Loucy (cell line): ENCODE data around the gene FOXD1.
"Not testable (repeated sequence)": the region's sequence is repeated elsewhere in the genome, so short reads cannot be mapped to it uniquely, and the experiment has no call there.

Experiments
- H2AFZ ChIP-seq: fragments of 200-600 bp; sonication (generic); 2 replicates; pipeline ENCODE4 v1.6.0; 2016; ENCODE audit warnings: antibody characterized with exemption, mild to moderate bottlenecking, low read length, moderate library complexity
- H3F3A ChIP-seq: fragments of 200-600 bp; 2 replicates; pipeline ENCODE4 v1.6.0; 2016; ENCODE audit warnings: antibody characterized with exemption, low read depth, mild to moderate bottlenecking
- H3K27me3 ChIP-seq: fragments of 200-600 bp; sonication (generic); 2 replicates; pipeline ENCODE4 v1.6.1; 2014; ENCODE audit warnings: low read length, mild to moderate bottlenecking; ENCODE audit not compliant: insufficient read depth, poor library complexity, severe bottlenecking
- H3K36me3 ChIP-seq: fragments of 200-600 bp; sonication (generic); 2 replicates; pipeline ENCODE4 v1.6.1; 2016; ENCODE audit warnings: low read length; ENCODE audit not compliant: insufficient read depth
- H3K4me1 ChIP-seq: fragments of 200-600 bp; sonication (generic); 2 replicates; pipeline ENCODE4 v1.5.1; 2014; ENCODE audit warnings: low read length, mild to moderate bottlenecking; ENCODE audit not compliant: insufficient read depth, poor library complexity, severe bottlenecking
- H3K4me2 ChIP-seq: fragments of 200-600 bp; sonication (generic); 2 replicates; pipeline ENCODE4 v1.6.0; 2014; ENCODE audit warnings: antibody characterized with exemption, low read length, low read depth, mild to moderate bottlenecking; ENCODE audit not compliant: poor library complexity, severe bottlenecking
- H3K4me3 ChIP-seq: fragments of 200-600 bp; sonication (generic); 2 replicates; pipeline ENCODE4 v1.5.1; 2014; ENCODE audit warnings: low read length, mild to moderate bottlenecking, mixed read lengths; ENCODE audit not compliant: poor library complexity, severe bottlenecking
- H3K79me2 ChIP-seq: fragments of 200-600 bp; sonication (generic); 2 replicates; pipeline ENCODE4 v1.6.1; 2014; ENCODE audit warnings: low read length; ENCODE audit not compliant: insufficient read depth
- H3K9ac ChIP-seq: fragments of 200-600 bp; sonication (generic); 2 replicates; pipeline ENCODE4 v1.6.0; 2014; ENCODE audit warnings: mild to moderate bottlenecking, low read depth, low read length, moderate library complexity; ENCODE audit not compliant: poor library complexity, severe bottlenecking
- H3K9me2 ChIP-seq: fragments of 200-600 bp; sonication (generic); replicated peaks from 2 replicates; pipeline ENCODE4 v1.6.1; 2016; ENCODE audit warnings: low read depth, low read length, mixed read lengths
- H3K9me3 ChIP-seq: fragments of 200-600 bp; sonication (generic); 2 replicates; pipeline ENCODE4 v1.6.1; 2014; ENCODE audit warnings: mild to moderate bottlenecking, antibody characterized with exemption, low read length, low read depth; ENCODE audit not compliant: insufficient read depth
- H4K20me1 ChIP-seq: fragments of 200-600 bp; sonication (generic); 2 replicates; pipeline ENCODE4 v1.6.0; 2014; ENCODE audit warnings: antibody characterized with exemption, low read length, mild to moderate bottlenecking; ENCODE audit not compliant: insufficient read depth, poor library complexity, severe bottlenecking
- CTCF ChIP-seq: fragments of 200-600 bp; sonication (generic); conservative IDR thresholded peaks from 2 replicates; pipeline ENCODE4 v1.5.1; 2014; ENCODE audit warnings: mild to moderate bottlenecking, antibody characterized with exemption, low read length
- EZH2phosphoT487 ChIP-seq: fragments of 200-600 bp; IDR thresholded peaks from 2 replicates; pipeline ENCODE4 v1.6.1; 2018; ENCODE audit warnings: antibody characterized with exemption, mild to moderate bottlenecking, moderate library complexity, borderline replicate concordance

Gene FOXD1

GRCh38 chr5:73487815-73488214, 39.2 kb upstream of the FOXD1 start:
- Histone ChIP-seq H3K4me1 (no peaks in the 10 kb centered on the region), H3K36me3 (no peaks in the 10 kb centered on the region), H3K9ac (no peak overlapping the region), H3K27me3 (peaks cover 7% of the 10 kb centered on the region), H3K4me3 (no peak overlapping the region), H3K79me2 (no peaks in the 10 kb centered on the region), H3F3A (no peaks in the 10 kb centered on the region), H2AFZ (no peak overlapping the region), H3K4me2 (no peak overlapping the region), H4K20me1 (no peaks in the 10 kb centered on the region), H3K9me3 (no peaks in the 10 kb centered on the region), H3K9me2 (no peaks in the 10 kb centered on the region)
- no peak for TF ChIP-seq EZH2phosphoT487
- TF ChIP-seq CTCF: no peak

GRCh38 chr5:73487257-73487656, 38.7 kb upstream of the FOXD1 start:
- not testable (repeated sequence) for H3K79me2 ChIP-seq, H3K9ac ChIP-seq, H2AFZ ChIP-seq, H3K4me1 ChIP-seq, H3K9me2 ChIP-seq, H3K27me3 ChIP-seq, H3K4me3 ChIP-seq, H4K20me1 ChIP-seq, H3K9me3 ChIP-seq, H3K4me2 ChIP-seq, H3F3A ChIP-seq, H3K36me3 ChIP-seq

GRCh38 chr5:73486119-73486899, 37.7 kb upstream of the FOXD1 start:
- Histone ChIP-seq H3K9ac (no peak overlapping the region), H3F3A (no peaks in the 10 kb centered on the region)

More at GRCh38 chr5:73486119-73486899, 37.7 kb upstream of the FOXD1 start:
- Histone ChIP-seq H4K20me1 (no peaks in the 10 kb centered on the region), H3K79me2 (no peaks in the 10 kb centered on the region), H2AFZ (no peak overlapping the region), H3K9me3 (no peaks in the 10 kb centered on the region), H3K4me2 (no peak overlapping the region), H3K4me3 (no peak overlapping the region), H3K27me3 (no peaks in the 10 kb centered on the region), H3K36me3 (no peaks in the 10 kb centered on the region), H3K4me1 (no peaks in the 10 kb centered on the region), H3K9me2 (no peaks in the 10 kb centered on the region)
- TF ChIP-seq EZH2phosphoT487 (no peak), CTCF (no peak)
